Parathyroid adenoma (tissue), 2 donors: ENCODE data around the gene SLC2A2.

Experiments
- H2AFZ ChIP-seq: fragments of 300-600 bp; sonication (generic); one replicate; pipeline ENCODE4 v1.7.0; 2017; ENCODE audit warnings: antibody characterized with exemption, mild to moderate bottlenecking
- H3K27ac ChIP-seq: fragments of 300-600 bp; sonication (generic); one replicate; pipeline ENCODE4 v1.7.0; 2017
- H3K27me3 ChIP-seq: fragments of 300-600 bp; sonication (generic); one replicate; pipeline ENCODE4 v1.7.0; 2017; ENCODE audit warnings: low read length; ENCODE audit not compliant: control insufficient read depth, insufficient read depth
- H3K36me3 ChIP-seq: fragments of 300-600 bp; sonication (generic); one replicate; pipeline ENCODE4 v1.7.0; 2017; ENCODE audit warnings: low read length; ENCODE audit not compliant: control insufficient read depth, insufficient read depth
- H3K4me1 ChIP-seq: fragments of 300-600 bp; sonication (generic); one replicate; pipeline ENCODE4 v1.7.0; 2017; ENCODE audit warnings: control low read depth
- H3K4me2 ChIP-seq: fragments of 300-600 bp; sonication (generic); one replicate; pipeline ENCODE4 v1.7.0; 2017; ENCODE audit warnings: low read length
- H3K4me3 ChIP-seq: fragments of 300-600 bp; sonication (generic); one replicate; pipeline ENCODE4 v1.7.0; 2017; ENCODE audit warnings: low read depth, low read length
- H3K79me2 ChIP-seq: fragments of 300-600 bp; sonication (generic); one replicate; pipeline ENCODE4 v1.7.0; 2017; ENCODE audit warnings: control low read depth
- H3K9ac ChIP-seq: fragments of 300-600 bp; sonication (generic); one replicate; pipeline ENCODE4 v1.7.0; 2017; ENCODE audit warnings: mild to moderate bottlenecking
- H3K9me3 ChIP-seq: fragments of 300-600 bp; sonication (generic); one replicate; pipeline ENCODE4 v1.7.0; 2017; ENCODE audit warnings: low read length; ENCODE audit not compliant: control insufficient read depth
- CTCF ChIP-seq: fragments of 300-600 bp; sonication (generic); IDR thresholded peaks from one replicate; pipeline ENCODE4 v1.7.0; 2017; ENCODE audit warnings: antibody characterized with exemption, mild to moderate bottlenecking
- donor health status: primary hyperparathyroidism.

SLC2A2 gene

DNA sequence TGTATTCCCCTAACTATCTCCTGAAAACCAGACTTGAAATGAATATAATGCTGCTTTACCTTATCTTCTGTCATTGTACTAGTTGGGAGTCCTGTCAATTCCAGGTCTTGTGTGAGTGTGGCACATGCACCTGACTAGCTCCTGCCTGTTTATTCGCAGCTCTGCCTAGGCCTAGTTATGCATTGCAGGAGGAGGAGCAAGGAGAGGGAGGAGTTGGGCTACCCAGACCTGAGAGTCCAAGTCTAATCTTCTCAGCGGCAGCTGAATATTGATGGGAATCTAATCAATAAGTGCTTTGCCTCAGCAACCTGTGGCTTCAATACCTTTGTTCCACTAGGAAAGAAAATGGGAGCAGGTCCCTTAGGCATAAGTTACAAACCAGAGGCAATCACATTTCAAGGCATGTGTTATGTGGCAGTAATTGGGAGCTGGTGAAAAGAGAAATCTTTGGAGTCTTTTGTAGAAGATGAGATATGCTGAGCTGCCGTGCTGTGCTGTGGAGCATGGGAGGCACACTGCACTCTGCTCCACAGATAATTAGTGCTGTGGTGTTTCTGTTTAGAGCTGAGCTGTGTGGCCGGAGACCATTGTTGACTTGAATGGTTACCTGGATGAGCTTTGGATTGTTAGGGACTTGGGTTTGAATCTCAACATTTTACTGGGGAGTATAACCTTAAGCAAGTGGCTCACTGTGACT, at the start of gene SLC2A2:
SLC2A2 (minus strand) TSS at position 124 of the 697 bp plus-strand sequence; CDS start at position 74, 50 bp downstream.
- Histone ChIP-seq H3K4me1 (peaks cover 3% of the 10 kb centered on the region), H3K27me3 (no peaks in the 10 kb centered on the region), H3K79me2 (no peaks in the 10 kb centered on the region), H3K4me2 (no peak within 1 kb of the TSS), H3K36me3 (no peaks in the 10 kb centered on the region), H3K9ac (no peak within 1 kb of the TSS), H3K27ac (no peak within 1 kb of the TSS), H3K4me3 (no peak within 1 kb of the TSS), H2AFZ (no peak within 1 kb of the TSS), H3K9me3 (no peaks in the 10 kb centered on the region)
- no peak for TF ChIP-seq CTCF

- no peaks in the 10 kb centered on the region for H3K27me3 ChIP-seq
- H3K9ac ChIP-seq, result no peak overlapping the region
- H2AFZ ChIP-seq, result no peak overlapping the region
- no peaks in the 10 kb centered on the region for H3K79me2 ChIP-seq
- H3K4me2 ChIP-seq, result no peak overlapping the region
- TF ChIP-seq CTCF, result no peak
- no peaks in the 10 kb centered on the region for H3K4me1 ChIP-seq
- H3K27ac ChIP-seq, result no peak overlapping the region
- H3K36me3 ChIP-seq, result no peaks in the 10 kb centered on the region
- H3K4me3 ChIP-seq, result no peak overlapping the region
- H3K9me3 ChIP-seq, result no peaks in the 10 kb centered on the region
Measured at GRCh38 chr3:171072432-171072831, 45.9 kb upstream of the SLC2A2 start.

DNA sequence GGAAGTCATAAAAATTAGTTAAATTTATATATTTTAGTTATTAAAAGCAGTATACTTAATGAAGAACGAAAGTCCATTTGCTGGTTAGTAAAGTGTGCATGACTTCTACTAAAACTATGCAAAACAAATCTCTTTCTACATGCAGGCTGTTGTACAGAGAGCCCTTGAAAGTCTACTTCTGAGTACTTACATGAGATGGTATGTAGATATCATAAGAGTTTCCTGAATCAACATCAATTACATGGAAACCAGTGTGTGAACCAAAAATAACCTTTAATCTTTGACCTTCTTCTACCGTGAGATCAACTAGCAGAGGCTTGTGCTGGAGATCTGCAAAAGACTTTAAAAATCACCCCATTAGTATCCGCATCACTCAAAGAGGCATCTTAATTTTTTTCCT, 42.1 kb upstream of the SLC2A2 start:
- H3K27me3 ChIP-seq, result no peaks in the 10 kb centered on the region
- H3K27ac ChIP-seq, result no peak overlapping the region
- no peak for TF ChIP-seq CTCF

DNA sequence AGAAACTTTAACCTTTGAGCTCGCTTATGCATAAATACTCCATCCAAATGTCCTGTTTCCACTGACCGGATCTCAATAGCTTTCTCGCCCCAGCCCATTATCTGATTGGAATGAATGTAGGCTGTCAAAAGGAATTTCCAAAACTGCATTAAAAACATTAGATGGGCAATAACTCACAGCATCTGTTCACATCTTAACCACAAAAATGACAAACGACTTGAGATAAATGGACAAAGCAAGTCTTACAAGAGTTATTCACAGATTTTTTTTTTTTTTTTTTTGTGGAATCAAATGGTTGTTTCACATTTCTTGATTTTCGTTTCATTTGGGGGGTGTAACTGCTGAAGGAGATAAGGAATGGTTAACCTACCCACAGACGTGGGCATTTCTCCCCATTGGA, 39.7 kb upstream of the SLC2A2 start:
- H3K4me2 ChIP-seq, result no peak overlapping the region
- H2AFZ ChIP-seq, result no peak overlapping the region
- H3K9ac ChIP-seq, result no peak overlapping the region
- H3K79me2 ChIP-seq, result no peaks in the 10 kb centered on the region
- H3K36me3 ChIP-seq, result no peaks in the 10 kb centered on the region
- H3K4me3 ChIP-seq, result no peak overlapping the region
- no peaks in the 10 kb centered on the region for H3K27me3 ChIP-seq
- no peak for TF ChIP-seq CTCF
- no peak overlapping the region for H3K27ac ChIP-seq
- no peaks in the 10 kb centered on the region for H3K4me1 ChIP-seq
- no peaks in the 10 kb centered on the region for H3K9me3 ChIP-seq

More for the DNA sequence above, 42.1 kb upstream of the SLC2A2 start:
- no peaks in the 10 kb centered on the region for H3K36me3 ChIP-seq
- H3K9ac ChIP-seq, result no peak overlapping the region
- H3K4me1 ChIP-seq, result no peaks in the 10 kb centered on the region
- H3K79me2 ChIP-seq, result no peaks in the 10 kb centered on the region
- H3K4me2 ChIP-seq, result no peak overlapping the region
- H3K9me3 ChIP-seq, result no peaks in the 10 kb centered on the region
- H2AFZ ChIP-seq, result no peak overlapping the region
- no peak overlapping the region for H3K4me3 ChIP-seq

GRCh38 chr3:171065732-171066131, 39.2 kb upstream of the SLC2A2 start:
- no peak overlapping the region for H3K4me3 ChIP-seq
- no peak overlapping the region for H3K4me2 ChIP-seq
- H3K79me2 ChIP-seq, result no peaks in the 10 kb centered on the region
- H3K9me3 ChIP-seq, result no peaks in the 10 kb centered on the region
- no peak overlapping the region for H3K9ac ChIP-seq
- no peaks in the 10 kb centered on the region for H3K4me1 ChIP-seq
- H3K36me3 ChIP-seq, result no peaks in the 10 kb centered on the region
- no peak for TF ChIP-seq CTCF
- H2AFZ ChIP-seq, result no peak overlapping the region
- H3K27me3 ChIP-seq, result no peaks in the 10 kb centered on the region
- H3K27ac ChIP-seq, result no peak overlapping the region
